IMR-90 (cell line): Measurements from ENCODE around the gene PCARE. TPM values are rescaled to one million over a fixed set of nuclear protein-coding genes. Genes with fewer than 3 reads are reported as not detected.

ENCODE experiments used
- ATAC-seq: fragments of 200-7000 bp; cut with Tn5 transposase; 2 replicates; pipeline ENCODE4 v1.9.1; 2020; ENCODE audit warnings: low read depth, mild to moderate bottlenecking, moderate library complexity
- BruUV-seq: library from RNA; stranded (reverse); fragments of 400-500 nt; replicated peaks from 2 replicates; lab custom pipeline; 2021; lab: Mats Ljungman, UMichigan
- CTCF ChIA-PET: fragments of 300-600 bp; formaldehyde crosslinking; extraction: SDS; loops from one replicate; lab custom pipeline; 2021; ENCODE audit warnings: antibody characterized with exemption; lab: Yijun Ruan, JAX
- POLR2A ChIA-PET: fragments of 300-600 bp; sonication (Branson Sonifier 250); formaldehyde crosslinking; loops from one replicate; lab custom pipeline; 2022; ENCODE audit warnings: antibody characterized with exemption; ENCODE audit not compliant: unreplicated experiment; lab: Charles Lee
- DNase-seq: peaks from one replicate; pipeline ENCODE4 v3.0.0; 2013
- H2AFZ ChIP-seq: replicated peaks from 2 replicates; pipeline ENCODE3; 2013; ENCODE audit warnings: low read length, mild to moderate bottlenecking; ENCODE audit not compliant: poor library complexity
- H2AK5ac ChIP-seq: 2 replicates; pipeline ENCODE4 v1.6.1; 2013; ENCODE audit warnings: low read depth, low read length, inconsistent platforms
- H2AK9ac ChIP-seq: replicated peaks from 2 replicates; pipeline ENCODE3; 2013; ENCODE audit warnings: mild to moderate bottlenecking, low read depth, low read length, moderate library complexity; ENCODE audit not compliant: poor library complexity
- H2BK120ac ChIP-seq: 2 replicates; pipeline ENCODE4 v1.6.1; 2013; ENCODE audit warnings: low read depth, low read length, inconsistent platforms
- H2BK15ac ChIP-seq: 3 replicates; pipeline ENCODE4 v1.6.1; 2013; ENCODE audit warnings: low read depth, low read length, inconsistent platforms
- H2BK20ac ChIP-seq: 2 replicates; pipeline ENCODE4 v1.6.1; 2013; ENCODE audit warnings: low read depth, mild to moderate bottlenecking, inconsistent platforms, low read length, moderate library complexity
- H2BK5ac ChIP-seq: 2 replicates; pipeline ENCODE4 v1.6.1; 2013; ENCODE audit warnings: mild to moderate bottlenecking, low read depth, low read length, inconsistent platforms; ENCODE audit not compliant: poor library complexity, severe bottlenecking
- H3K14ac ChIP-seq: replicated peaks from 2 replicates; pipeline ENCODE4 v1.6.1; 2013; ENCODE audit warnings: low read depth, low read length, inconsistent platforms
- H3K18ac ChIP-seq: 2 replicates; pipeline ENCODE4 v1.6.1; 2013; ENCODE audit warnings: low read depth, low read length, control low read depth
- H3K23ac ChIP-seq: 2 replicates; pipeline ENCODE4 v1.6.1; 2013; ENCODE audit warnings: low read depth, low read length, inconsistent platforms
- H3K27ac ChIP-seq: 2 replicates; pipeline ENCODE4 v1.5.1; 2013; ENCODE audit warnings: mild to moderate bottlenecking, control low read depth, low read length; ENCODE audit not compliant: insufficient read depth
- H3K27me3 ChIP-seq: 2 replicates; pipeline ENCODE4 v1.6.1; 2013; ENCODE audit warnings: low read length; ENCODE audit not compliant: control insufficient read depth, insufficient read depth
- H3K36me3 ChIP-seq: 2 replicates; pipeline ENCODE4 v1.6.1; 2013; ENCODE audit warnings: low read length, mixed read lengths; ENCODE audit not compliant: control insufficient read depth, insufficient read depth
- H3K4ac ChIP-seq: 2 replicates; pipeline ENCODE4 v1.6.1; 2013; ENCODE audit warnings: low read depth, low read length, inconsistent platforms
- H3K4me1 ChIP-seq: 2 replicates; pipeline ENCODE4 v1.6.1; 2013; ENCODE audit warnings: low read length, mixed read lengths; ENCODE audit not compliant: control insufficient read depth, insufficient read depth
- H3K4me2 ChIP-seq: 2 replicates; pipeline ENCODE4 v1.6.1; 2013; ENCODE audit warnings: low read depth, mild to moderate bottlenecking, control low read depth, low read length, moderate library complexity
- H3K4me3 ChIP-seq: 2 replicates; pipeline ENCODE4 v1.5.1; 2013; ENCODE audit warnings: low read depth, mild to moderate bottlenecking, control low read depth, low read length, moderate library complexity; ENCODE audit not compliant: insufficient read depth
- H3K56ac ChIP-seq: 2 replicates; pipeline ENCODE4 v1.6.1; 2013; ENCODE audit warnings: low read length, inconsistent platforms; ENCODE audit not compliant: insufficient read depth; ENCODE audit errors: extremely low read depth
- H3K79me1 ChIP-seq, 2 experiments: 2 replicates each; pipeline ENCODE4 v1.6.1; 2013; ENCODE audit warnings: low read length in 2 of 2, inconsistent platforms in 1 of 2, low read depth in 1 of 2
- H3K9ac ChIP-seq: 2 replicates; pipeline ENCODE4 v1.6.1; 2013; ENCODE audit warnings: low read depth, low read length, control low read depth
- H3K9me1 ChIP-seq: 2 replicates; pipeline ENCODE4 v1.6.1; 2013; ENCODE audit warnings: low read length, inconsistent platforms; ENCODE audit not compliant: insufficient read depth
- H3K9me3 ChIP-seq: 2 replicates; pipeline ENCODE4 v1.6.1; 2013; ENCODE audit warnings: low read length; ENCODE audit not compliant: control insufficient read depth, insufficient read depth
- H4K20me1 ChIP-seq: 2 replicates; pipeline ENCODE4 v1.6.1; 2013; ENCODE audit warnings: low read length, inconsistent platforms; ENCODE audit not compliant: insufficient read depth
- H4K5ac ChIP-seq: 2 replicates; pipeline ENCODE4 v1.6.1; 2013; ENCODE audit warnings: mild to moderate bottlenecking, low read depth, low read length, control low read depth
- H4K8ac ChIP-seq, 2 experiments: 2 replicates each; pipeline ENCODE4 v1.6.1; 2013; ENCODE audit warnings: low read depth in 2 of 2, low read length in 2 of 2, control low read depth in 1 of 2, inconsistent platforms in 1 of 2
- H4K91ac ChIP-seq: 2 replicates; pipeline ENCODE4 v1.6.1; 2013; ENCODE audit warnings: low read depth, low read length, inconsistent platforms; ENCODE audit not compliant: insufficient read depth
- MAFK ChIP-seq: IDR thresholded peaks from 2 replicates; pipeline ENCODE4 v1.6.1; 2012; ENCODE audit warnings: low read depth, low read length, improper control_type of control experiment
- MAZ ChIP-seq: IDR thresholded peaks from 2 replicates; pipeline ENCODE4 v1.6.1; 2012; ENCODE audit warnings: low read depth, mild to moderate bottlenecking, low read length, improper control_type of control experiment, moderate library complexity, borderline replicate concordance
- POLR2A ChIP-seq: IDR thresholded peaks from 2 replicates; pipeline ENCODE4 v1.6.1; 2012; ENCODE audit warnings: mild to moderate bottlenecking, low read depth, low read length
- RAD21 ChIP-seq: IDR thresholded peaks from 2 replicates; pipeline ENCODE4 v1.6.1; 2012; ENCODE audit warnings: low read length, improper control_type of control experiment
- RCOR1 ChIP-seq: IDR thresholded peaks from 2 replicates; pipeline ENCODE4 v1.6.1; 2012; ENCODE audit warnings: mild to moderate bottlenecking, low read length, improper control_type of control experiment; ENCODE audit not compliant: insufficient replicate concordance
- WGBS, 2 experiments: methylation state at CpG; one replicate each; pipeline versions ENCODE4 v1.1.5 to v1.1.7; 2013; ENCODE audit warnings: missing lambda C conversion rate in 2 of 2; ENCODE audit not compliant: insufficient read length in 1 of 2; ENCODE audit errors: extremely low coverage in 2 of 2; 5-methylcytosine and 5-hydroxymethylcytosine counted together
- dilution Hi-C: fragments of 300-500 bp; cut with HindIII; formaldehyde crosslinking; loops from one replicate; pipeline ENCODE4 v1.14.3; 2018; ENCODE audit warnings: low sequenced_read_pairs; ENCODE audit not compliant: unreplicated experiment
- in situ Hi-C: fragments of 300-500 bp; cut with MboI; formaldehyde crosslinking; loops from 3 replicates; pipeline ENCODE4 v1.14.3; 2019; ENCODE audit warnings: low sequenced_read_pairs, inconsistent platforms, mixed read lengths
- intact Hi-C: fragments of 100-400 bp; cut with micrococcal nuclease; formaldehyde crosslinking; loops from 2 replicates; pipeline ENCODE4 v1.10.0; 2022
- polyA plus RNA-seq, 3 experiments: library from polyadenylated mRNA; depleted of rRNA; stranded (reverse); fragments of >200 nt; gene quantifications; 2 replicates each; pipeline ENCODE4 v1.2.3, GENCODE V29; 2012; ENCODE audit warnings: low replicate concordance in 1 of 3
- total RNA-seq: library from RNA; depleted of rRNA; stranded (reverse); fragments of >200 nt; gene quantifications from 2 replicates; pipeline ENCODE4 v1.2.3, GENCODE V29; 2012

PCARE gene
- total and polyA plus RNA-seq, 2 of the 4 experiments (the other 2 are of a cell fraction), result not detected

DNA sequence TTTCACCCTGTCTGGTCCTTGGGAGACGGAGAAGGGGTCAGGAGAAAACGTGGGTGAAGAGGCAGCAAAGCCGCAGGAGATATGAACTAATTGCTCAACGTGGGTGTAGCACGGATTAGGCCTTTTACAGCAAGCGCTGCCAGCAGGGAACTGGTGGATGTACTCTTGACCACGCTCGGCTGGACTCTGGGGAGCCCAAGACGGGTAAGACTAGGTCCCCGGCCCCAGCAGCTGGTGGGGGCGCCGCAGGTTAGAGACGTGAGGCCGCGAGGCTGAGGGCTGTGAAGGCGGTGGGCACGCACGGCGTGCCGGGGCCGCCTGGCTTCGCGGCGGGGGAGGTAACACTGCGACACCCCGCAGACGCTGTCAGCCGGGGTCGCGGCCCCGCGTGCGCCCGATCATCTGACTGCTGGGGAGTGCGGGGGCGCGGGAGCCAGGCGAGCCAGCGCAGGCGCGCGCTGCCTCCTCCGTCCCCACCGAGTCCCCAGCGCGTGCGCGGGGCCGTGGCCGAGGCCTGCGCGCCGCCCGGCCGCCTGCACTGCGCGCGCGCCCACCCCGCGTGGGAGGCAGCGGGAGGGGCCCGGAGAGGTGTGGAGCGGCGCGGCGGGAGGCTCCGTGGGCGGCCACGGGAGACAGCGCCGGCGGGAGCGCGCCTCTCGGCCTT, 40.8 kb upstream of the PCARE start, which contains the start of gene CLIP4 (continued):
- TF ChIP-seq MAZ, result peak; percentile 70; the same call in 1 of the 2 replicates

DNA sequence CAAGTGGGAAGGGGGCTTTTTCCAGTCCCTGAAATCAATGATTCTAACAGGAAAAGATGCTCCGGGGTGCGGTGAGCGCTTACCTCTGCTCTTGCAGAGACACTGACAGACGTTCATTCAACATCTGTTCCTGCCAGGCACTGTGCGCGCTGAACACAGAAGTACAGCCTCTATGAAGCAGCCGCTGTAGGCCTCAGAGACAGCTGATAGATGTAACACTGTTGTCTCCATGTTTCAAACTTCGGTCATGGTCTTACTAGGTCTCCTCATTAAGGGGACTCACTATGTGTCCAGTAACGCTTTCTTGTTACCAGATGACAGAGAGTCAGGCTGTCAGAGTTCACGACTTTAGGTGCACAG, 40.2 kb upstream of the PCARE start:
- TF ChIP-seq RAD21, result no peak
- TF ChIP-seq POLR2A, result no peak
- TF ChIP-seq MAFK, result no peak
- TF ChIP-seq RCOR1, result no peak
- dilution Hi-C loops, result no loop called here
- H4K5ac ChIP-seq, result peak overlapping the region; percentile 74
- peak overlapping the region; percentile 66 for H3K27ac ChIP-seq
- H2BK5ac ChIP-seq, result peak overlapping the region; percentile 97
- peaks cover 11% of the 10 kb centered on the region; the same call in 1 of the 2 replicates for H3K9me1 ChIP-seq
- peak overlapping the region; percentile 72 to 81 for H4K8ac ChIP-seq
- peak overlapping the region; percentile 51 for H3K9ac ChIP-seq
- H4K20me1 ChIP-seq, result no peaks in the 10 kb centered on the region
- H3K4me3 ChIP-seq, result no peak overlapping the region; the same call in 1 of the 2 replicates
- no peaks in the 10 kb centered on the region for H3K9me3 ChIP-seq
- ChIA-PET POLR2A (no interaction called here), CTCF (no interaction called here)
- intact Hi-C loops, result loop anchor here (5.0 kb wide), 1 partner anchor 132 kb away; the partner anchor contains the start of gene TOGARAM2
- peak overlapping the region; percentile 94 for H2AK5ac ChIP-seq
- peak overlapping the region; percentile 89 for H2AK9ac ChIP-seq
- peak overlapping the region; percentile 88 for H2BK20ac ChIP-seq
- H2AFZ ChIP-seq, result peak overlapping the region; percentile 91
- no peaks in the 10 kb centered on the region for H3K27me3 ChIP-seq
- H3K4ac ChIP-seq, result peak overlapping the region; percentile 84
- BruUV-seq, result no TSS peak
- H3K36me3 ChIP-seq, result no peaks in the 10 kb centered on the region
- peak overlapping the region; percentile 90 for H2BK120ac ChIP-seq
- in situ Hi-C loops, result no loop called here
- no peak for DNase-seq
- H3K14ac ChIP-seq, result peak overlapping the region; percentile 95
- H2BK15ac ChIP-seq, result peak overlapping the region; percentile 92; the same call in 2 of the 3 replicates
- peak overlapping the region; percentile 91; the same call in 1 of the 2 replicates for H3K23ac ChIP-seq
- H3K4me2 ChIP-seq, result peak overlapping the region; percentile 61
- peaks cover 3 to 36% of the 10 kb centered on the region in 2 experiments; a peak in 2 of 4 replicates for H3K79me1 ChIP-seq
- WGBS, 2 experiments, result 95% methylated on average over 7 of the region's 10 CpGs; no CpG with 5 or more reads in 1 of the 2 experiments
- H4K91ac ChIP-seq, result peak overlapping the region; percentile 92
- no peak for ATAC-seq
- H3K56ac ChIP-seq, result peak overlapping the region; percentile 56; the same call in 1 of the 2 replicates
- H3K4me1 ChIP-seq, result peaks cover 32% of the 10 kb centered on the region
- H3K18ac ChIP-seq, result peak overlapping the region; percentile 75
